Measurements from ENCODE around the gene ARHGAP42.

DNA sequence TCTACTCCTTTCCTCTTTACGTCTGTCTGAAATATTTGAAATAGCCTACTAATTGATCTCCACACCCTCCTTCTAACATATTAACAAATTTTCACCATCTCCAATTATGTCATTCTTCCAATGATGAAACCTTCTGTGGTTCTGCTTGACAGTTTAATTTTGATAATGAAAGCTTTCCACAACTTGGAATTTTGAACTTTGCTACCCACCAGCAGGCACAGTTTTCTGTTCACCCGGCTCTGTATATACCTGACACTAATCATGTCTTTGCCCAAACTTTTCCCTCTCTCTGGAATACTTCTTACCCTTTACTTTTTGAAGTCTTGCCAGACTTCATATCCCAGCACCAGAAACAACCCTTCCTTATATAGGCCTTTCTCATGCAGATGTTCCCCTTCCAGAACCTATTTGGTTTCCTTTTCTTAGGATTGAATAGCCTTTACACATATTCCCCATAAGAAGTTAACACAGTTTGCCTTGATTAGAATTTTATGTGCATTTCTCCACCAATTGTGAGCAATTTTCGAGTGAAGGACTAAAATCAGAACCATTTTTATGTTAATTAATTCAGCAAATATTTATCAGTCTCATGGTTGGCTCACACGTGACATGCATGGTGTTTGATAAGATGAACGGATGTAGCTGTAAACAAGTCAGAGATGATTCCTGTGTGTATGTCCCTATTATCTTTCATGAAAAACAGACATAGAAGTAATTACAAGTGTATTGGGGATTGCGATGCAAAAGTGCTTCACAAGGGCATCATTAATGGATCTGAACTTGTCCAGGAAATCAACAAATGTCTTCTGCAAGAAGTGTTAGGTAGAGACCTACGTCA is 173.4 kb downstream of the ARHGAP42 start:
- TF ChIP-seq, protein P1, sequence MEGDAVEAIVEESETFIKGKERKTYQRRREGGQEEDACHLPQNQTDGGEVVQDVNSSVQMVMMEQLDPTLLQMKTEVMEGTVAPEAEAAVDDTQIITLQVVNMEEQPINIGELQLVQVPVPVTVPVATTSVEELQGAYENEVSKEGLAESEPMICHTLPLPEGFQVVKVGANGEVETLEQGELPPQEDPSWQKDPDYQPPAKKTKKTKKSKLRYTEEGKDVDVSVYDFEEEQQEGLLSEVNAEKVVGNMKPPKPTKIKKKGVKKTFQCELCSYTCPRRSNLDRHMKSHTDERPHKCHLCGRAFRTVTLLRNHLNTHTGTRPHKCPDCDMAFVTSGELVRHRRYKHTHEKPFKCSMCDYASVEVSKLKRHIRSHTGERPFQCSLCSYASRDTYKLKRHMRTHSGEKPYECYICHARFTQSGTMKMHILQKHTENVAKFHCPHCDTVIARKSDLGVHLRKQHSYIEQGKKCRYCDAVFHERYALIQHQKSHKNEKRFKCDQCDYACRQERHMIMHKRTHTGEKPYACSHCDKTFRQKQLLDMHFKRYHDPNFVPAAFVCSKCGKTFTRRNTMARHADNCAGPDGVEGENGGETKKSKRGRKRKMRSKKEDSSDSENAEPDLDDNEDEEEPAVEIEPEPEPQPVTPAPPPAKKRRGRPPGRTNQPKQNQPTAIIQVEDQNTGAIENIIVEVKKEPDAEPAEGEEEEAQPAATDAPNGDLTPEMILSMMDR (IDR thresholded peaks at IDR 0.05) = no peak
- no peak for TF ChIP-seq POLR2A (IDR thresholded peaks at IDR 0.05)
